ENCODE results near the gene CHD6.
A peak's percentile ranks its signal among the peaks of the same experiment; 100 is the strongest.
"Not testable (repeated sequence)": the region's sequence is repeated elsewhere in the genome, so short reads cannot be mapped to it uniquely, and the experiment has no call there.

Gene CHD6

GRCh38 chr20:41538810-41539596 lies 79.2 kb downstream of the CHD6 start:
- no peak for DNase-seq (ENCODE audit: low read depth)

GRCh38 chr20:41537865-41538264 lies 80.3 kb downstream of the CHD6 start:
- DNase-seq (ENCODE audit: low read depth) = no peak

- DNase-seq (ENCODE audit: low read depth) = not testable (repeated sequence)
Measured at GRCh38 chr20:41535551-41535950, 82.6 kb downstream of the CHD6 start.

GRCh38 chr20:41534842-41535241 lies 83.3 kb downstream of the CHD6 start:
- no peak for DNase-seq (ENCODE audit: low read depth)

GRCh38 chr20:41534170-41534569 lies 84.0 kb downstream of the CHD6 start:
- no peak for DNase-seq (ENCODE audit: low read depth)

- DNase-seq (ENCODE audit: low read depth) = no peak
Measured at GRCh38 chr20:41533537-41534136, 84.5 kb downstream of the CHD6 start.

GRCh38 chr20:41532935-41533334 lies 85.2 kb downstream of the CHD6 start:
- DNase-seq (ENCODE audit: low read depth) = no peak

GRCh38 chr20:41531518-41532275 lies 86.5 kb downstream of the CHD6 start:
- DNase-seq (ENCODE audit: low read depth) = no peak

- DNase-seq (ENCODE audit: low read depth) = no peak
Measured at GRCh38 chr20:41530923-41531322, 87.3 kb downstream of the CHD6 start.

- DNase-seq (ENCODE audit: low read depth) = no peak
Measured at GRCh38 chr20:41526327-41526726, 91.8 kb downstream of the CHD6 start.

GRCh38 chr20:41524980-41525613 lies 93.1 kb downstream of the CHD6 start:
- peak; percentile 12 for DNase-seq (ENCODE audit: low read depth)

- DNase-seq (ENCODE audit: low read depth) = no peak
Measured at GRCh38 chr20:41523857-41524256, 94.3 kb downstream of the CHD6 start.

- no peak for DNase-seq (ENCODE audit: low read depth)
Measured at GRCh38 chr20:41513829-41514228, 104.3 kb downstream of the CHD6 start.

- no peak for DNase-seq (ENCODE audit: low read depth)
Measured at GRCh38 chr20:41512624-41513023, 105.6 kb downstream of the CHD6 start.

GRCh38 chr20:41510847-41511450 lies 107.2 kb downstream of the CHD6 start:
- no peak for DNase-seq (ENCODE audit: low read depth)

GRCh38 chr20:41510224-41510623 lies 108.0 kb downstream of the CHD6 start:
- peak; percentile 3 for DNase-seq (ENCODE audit: low read depth)

- DNase-seq (ENCODE audit: low read depth) = peak; percentile 59
Measured at GRCh38 chr20:41509316-41510200, 108.6 kb downstream of the CHD6 start.

GRCh38 chr20:41508335-41508734 lies 109.8 kb downstream of the CHD6 start:
- no peak for DNase-seq (ENCODE audit: low read depth)

- DNase-seq (ENCODE audit: low read depth) = no peak
Measured at GRCh38 chr20:41507851-41508250, 110.3 kb downstream of the CHD6 start.

- no peak for DNase-seq (ENCODE audit: low read depth)
Measured at GRCh38 chr20:41507436-41507835, 110.7 kb downstream of the CHD6 start.
